ENCODE data around the gene PTEN. TPM values are rescaled to one million over a fixed set of nuclear protein-coding genes. Genes with fewer than 3 reads are reported as not detected.
"Not testable (repeated sequence)": the region's sequence is repeated elsewhere in the genome, so short reads cannot be mapped to it uniquely, and the experiment has no call there.

Gene PTEN
- total and polyA plus RNA-seq, 4 donors: 11.5 to 76.6 (median 37.5) TPM

DNA sequence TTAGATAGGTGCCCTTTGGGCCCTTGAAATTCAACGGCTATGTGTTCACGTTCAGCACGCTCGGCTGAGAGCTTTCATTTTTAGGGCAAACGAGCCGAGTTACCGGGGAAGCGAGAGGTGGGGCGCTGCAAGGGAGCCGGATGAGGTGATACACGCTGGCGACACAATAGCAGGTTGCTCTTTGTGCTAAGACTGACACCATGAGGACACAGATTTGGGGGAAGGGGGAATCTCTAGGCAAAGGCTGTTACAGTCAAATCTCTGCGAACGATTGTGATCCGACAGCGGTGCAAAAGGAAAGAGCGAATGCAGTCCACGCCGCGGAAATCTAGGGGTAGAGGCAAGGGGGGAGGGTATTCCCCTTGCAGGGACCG lies 759 bp upstream of the PTEN start:
- no peaks in the 10 kb centered on the region for H3K9me3 ChIP-seq (ENCODE audit: control insufficient read depth in 4 of 4, low read length in 3 of 4)
- TF ChIP-seq YY1 (IDR thresholded peaks at IDR 0.05) (no peak), JUND (IDR thresholded peaks at IDR 0.05) (no peak), FOXA1 (IDR thresholded peaks at IDR 0.05) (no peak)
- TF ChIP-seq, protein P1, sequence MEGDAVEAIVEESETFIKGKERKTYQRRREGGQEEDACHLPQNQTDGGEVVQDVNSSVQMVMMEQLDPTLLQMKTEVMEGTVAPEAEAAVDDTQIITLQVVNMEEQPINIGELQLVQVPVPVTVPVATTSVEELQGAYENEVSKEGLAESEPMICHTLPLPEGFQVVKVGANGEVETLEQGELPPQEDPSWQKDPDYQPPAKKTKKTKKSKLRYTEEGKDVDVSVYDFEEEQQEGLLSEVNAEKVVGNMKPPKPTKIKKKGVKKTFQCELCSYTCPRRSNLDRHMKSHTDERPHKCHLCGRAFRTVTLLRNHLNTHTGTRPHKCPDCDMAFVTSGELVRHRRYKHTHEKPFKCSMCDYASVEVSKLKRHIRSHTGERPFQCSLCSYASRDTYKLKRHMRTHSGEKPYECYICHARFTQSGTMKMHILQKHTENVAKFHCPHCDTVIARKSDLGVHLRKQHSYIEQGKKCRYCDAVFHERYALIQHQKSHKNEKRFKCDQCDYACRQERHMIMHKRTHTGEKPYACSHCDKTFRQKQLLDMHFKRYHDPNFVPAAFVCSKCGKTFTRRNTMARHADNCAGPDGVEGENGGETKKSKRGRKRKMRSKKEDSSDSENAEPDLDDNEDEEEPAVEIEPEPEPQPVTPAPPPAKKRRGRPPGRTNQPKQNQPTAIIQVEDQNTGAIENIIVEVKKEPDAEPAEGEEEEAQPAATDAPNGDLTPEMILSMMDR (IDR thresholded peaks at IDR 0.05; ENCODE audit: low read depth, low read length, missing input control): no peak
- H3K27ac ChIP-seq (ENCODE audit: low read depth in 1 of 2, low read length in 2 of 2): peak overlapping the region; percentile 92 to 99
- DNase-seq (ENCODE audit: low spot score): no peak
- peaks cover 0 to 20% (median 14%) of the 10 kb centered on the region in 4 donors for H3K4me1 ChIP-seq (ENCODE audit: control insufficient read depth in 4 of 4, insufficient read depth in 4 of 4, low read length in 3 of 4)
- no peaks in the 10 kb centered on the region for H3K27me3 ChIP-seq (ENCODE audit: control insufficient read depth in 4 of 4, insufficient read depth in 4 of 4, low read length in 3 of 4)
- H3K36me3 ChIP-seq (ENCODE audit: control insufficient read depth in 4 of 4, insufficient read depth in 3 of 4, low read depth in 1 of 4, low read length in 3 of 4): no peaks in the 10 kb centered on the region
- under 1% methylated on average over 21 of the region's 21 CpGs for WGBS
- peak overlapping the region; percentile 75 to 93 (median 91) for H3K4me3 ChIP-seq (ENCODE audit: low read depth in 1 of 3, low read length in 3 of 3)
- H3K9ac ChIP-seq (ENCODE audit: low read depth in 1 of 2, low read length in 2 of 2): peak overlapping the region; percentile 8 to 89

DNA sequence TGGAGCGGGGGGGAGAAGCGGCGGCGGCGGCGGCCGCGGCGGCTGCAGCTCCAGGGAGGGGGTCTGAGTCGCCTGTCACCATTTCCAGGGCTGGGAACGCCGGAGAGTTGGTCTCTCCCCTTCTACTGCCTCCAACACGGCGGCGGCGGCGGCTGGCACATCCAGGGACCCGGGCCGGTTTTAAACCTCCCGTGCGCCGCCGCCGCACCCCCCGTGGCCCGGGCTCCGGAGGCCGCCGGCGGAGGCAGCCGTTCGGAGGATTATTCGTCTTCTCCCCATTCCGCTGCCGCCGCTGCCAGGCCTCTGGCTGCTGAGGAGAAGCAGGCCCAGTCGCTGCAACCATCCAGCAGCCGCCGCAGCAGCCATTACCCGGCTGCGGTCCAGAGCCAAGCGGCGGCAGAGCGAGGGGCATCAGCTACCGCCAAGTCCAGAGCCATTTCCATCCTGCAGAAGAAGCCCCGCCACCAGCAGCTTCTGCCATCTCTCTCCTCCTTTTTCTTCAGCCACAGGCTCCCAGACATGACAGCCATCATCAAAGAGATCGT lies 598 bp downstream of the PTEN start:
- not testable (repeated sequence) for H3K27me3 ChIP-seq (ENCODE audit: control insufficient read depth in 4 of 4, insufficient read depth in 4 of 4, low read length in 3 of 4); H3K36me3 ChIP-seq (ENCODE audit: control insufficient read depth in 4 of 4, insufficient read depth in 3 of 4, low read depth in 1 of 4, low read length in 3 of 4); H3K9me3 ChIP-seq (ENCODE audit: control insufficient read depth in 4 of 4, low read length in 3 of 4)
- H3K27ac ChIP-seq (ENCODE audit: low read depth in 1 of 2, low read length in 2 of 2): peak overlapping the region; percentile 92 to 99
- peak overlapping the region; percentile 75 to 93 (median 75) for H3K4me3 ChIP-seq (ENCODE audit: low read depth in 1 of 3, low read length in 3 of 3)
- peak; percentile 57 for DNase-seq (ENCODE audit: low spot score)
- H3K4me1 ChIP-seq (ENCODE audit: control insufficient read depth in 4 of 4, insufficient read depth in 4 of 4, low read length in 3 of 4): peaks cover 0 to 26% (median 18%) of the 10 kb centered on the region in 4 donors
- WGBS: under 1% methylated on average over 47 of the region's 47 CpGs
- peak overlapping the region; percentile 90 to 98 for H3K9ac ChIP-seq (ENCODE audit: low read depth in 1 of 2, low read length in 2 of 2)

DNA sequence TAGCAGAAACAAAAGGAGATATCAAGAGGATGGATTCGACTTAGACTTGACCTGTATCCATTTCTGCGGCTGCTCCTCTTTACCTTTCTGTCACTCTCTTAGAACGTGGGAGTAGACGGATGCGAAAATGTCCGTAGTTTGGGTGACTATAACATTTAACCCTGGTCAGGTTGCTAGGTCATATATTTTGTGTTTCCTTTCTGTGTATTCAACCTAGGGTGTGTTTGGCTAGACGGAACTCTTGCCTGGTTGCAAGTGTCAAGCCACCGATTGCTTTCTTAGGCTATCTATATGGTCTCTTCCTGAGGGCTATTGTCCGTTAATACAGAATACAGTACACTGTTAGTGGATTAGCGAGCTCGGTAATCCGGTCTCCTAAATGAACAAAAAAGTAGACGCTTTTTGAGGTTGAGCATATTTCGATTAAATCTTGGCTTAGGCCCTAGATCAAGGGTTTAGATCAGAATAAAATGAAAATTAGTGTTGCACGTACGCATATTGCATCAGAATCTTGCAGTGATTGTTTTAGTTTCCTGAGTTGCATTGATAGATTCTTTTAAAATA lies 1.2 kb downstream of the PTEN start:
- Histone ChIP-seq H3K9me3 (ENCODE audit: control insufficient read depth in 4 of 4, low read length in 3 of 4) (no peaks in the 10 kb centered on the region), H3K36me3 (ENCODE audit: control insufficient read depth in 4 of 4, insufficient read depth in 3 of 4, low read depth in 1 of 4, low read length in 3 of 4) (no peaks in the 10 kb centered on the region), H3K4me3 (ENCODE audit: low read depth in 1 of 3, low read length in 3 of 3) (peak overlapping the region; percentile 70 to 75 (median 75)), H3K27ac (ENCODE audit: low read depth in 1 of 2, low read length in 2 of 2) (peak overlapping the region; percentile 92 to 99), H3K27me3 (ENCODE audit: control insufficient read depth in 4 of 4, insufficient read depth in 4 of 4, low read length in 3 of 4) (no peaks in the 10 kb centered on the region), H3K4me1 (ENCODE audit: control insufficient read depth in 4 of 4, insufficient read depth in 4 of 4, low read length in 3 of 4) (peaks cover 0 to 29% (median 22%) of the 10 kb centered on the region in 4 donors), H3K9ac (ENCODE audit: low read depth in 1 of 2, low read length in 2 of 2) (peak overlapping the region; percentile 90 to 98)
- DNase-seq (ENCODE audit: low spot score): no peak
- WGBS: under 1% methylated on average over 16 of the region's 16 CpGs
- TF ChIP-seq FOXA1 (IDR thresholded peaks at IDR 0.05) (no peak), YY1 (IDR thresholded peaks at IDR 0.05) (peak; percentile 34), RAD21 (IDR thresholded peaks at IDR 0.05) (peak in 1 of 2 donors; percentile 10)

DNA sequence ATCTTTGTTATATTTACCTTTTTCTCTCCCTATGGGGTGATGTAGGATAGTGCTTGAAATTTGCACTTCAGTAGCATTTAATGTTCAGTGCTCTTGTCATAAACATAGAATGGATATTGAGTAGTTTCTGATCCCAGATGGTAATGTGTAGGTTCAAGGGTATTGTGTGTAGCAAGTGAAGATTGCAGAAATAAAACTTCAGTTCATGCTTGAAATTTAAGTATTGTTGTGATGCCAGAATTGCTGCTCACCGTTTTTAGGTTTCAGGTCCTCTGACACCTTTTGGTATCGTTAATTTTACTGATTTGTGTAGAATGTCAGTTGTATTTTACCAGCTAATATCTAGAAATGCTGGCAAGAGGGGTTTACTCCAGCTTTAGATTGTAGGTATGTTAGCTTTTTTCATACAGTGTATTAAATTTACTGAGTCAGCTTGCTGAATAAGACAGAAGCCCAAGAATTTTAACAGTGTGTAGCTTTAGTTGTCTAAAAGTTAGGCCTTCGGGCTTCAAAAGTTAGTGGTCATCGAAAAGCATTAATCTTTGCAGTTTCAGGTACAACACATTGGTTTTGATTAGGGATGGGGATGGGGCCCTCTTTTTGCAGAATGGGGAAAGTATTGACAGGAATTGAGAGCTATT lies 1.9 kb downstream of the PTEN start:
- 2% methylated on average over 4 of the region's 4 CpGs for WGBS
- H3K9ac ChIP-seq (ENCODE audit: low read depth in 1 of 2, low read length in 2 of 2): peak overlapping the region; percentile 90 to 98
- peaks cover 1 to 32% (median 20%) of the 10 kb centered on the region in 4 donors for H3K4me1 ChIP-seq (ENCODE audit: control insufficient read depth in 4 of 4, insufficient read depth in 4 of 4, low read length in 3 of 4)
- no peaks in the 10 kb centered on the region for H3K27me3 ChIP-seq (ENCODE audit: control insufficient read depth in 4 of 4, insufficient read depth in 4 of 4, low read length in 3 of 4)
- no peaks in the 10 kb centered on the region for H3K9me3 ChIP-seq (ENCODE audit: control insufficient read depth in 4 of 4, low read length in 3 of 4)
- TF ChIP-seq, protein P1 (IDR thresholded peaks at IDR 0.05; ENCODE audit: low read depth, low read length, missing input control): no peak
- TF ChIP-seq, protein P2, sequence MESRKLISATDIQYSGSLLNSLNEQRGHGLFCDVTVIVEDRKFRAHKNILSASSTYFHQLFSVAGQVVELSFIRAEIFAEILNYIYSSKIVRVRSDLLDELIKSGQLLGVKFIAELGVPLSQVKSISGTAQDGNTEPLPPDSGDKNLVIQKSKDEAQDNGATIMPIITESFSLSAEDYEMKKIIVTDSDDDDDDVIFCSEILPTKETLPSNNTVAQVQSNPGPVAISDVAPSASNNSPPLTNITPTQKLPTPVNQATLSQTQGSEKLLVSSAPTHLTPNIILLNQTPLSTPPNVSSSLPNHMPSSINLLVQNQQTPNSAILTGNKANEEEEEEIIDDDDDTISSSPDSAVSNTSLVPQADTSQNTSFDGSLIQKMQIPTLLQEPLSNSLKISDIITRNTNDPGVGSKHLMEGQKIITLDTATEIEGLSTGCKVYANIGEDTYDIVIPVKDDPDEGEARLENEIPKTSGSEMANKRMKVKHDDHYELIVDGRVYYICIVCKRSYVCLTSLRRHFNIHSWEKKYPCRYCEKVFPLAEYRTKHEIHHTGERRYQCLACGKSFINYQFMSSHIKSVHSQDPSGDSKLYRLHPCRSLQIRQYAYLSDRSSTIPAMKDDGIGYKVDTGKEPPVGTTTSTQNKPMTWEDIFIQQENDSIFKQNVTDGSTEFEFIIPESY (IDR thresholded peaks at IDR 0.05): no peak
- no peaks in the 10 kb centered on the region for H3K36me3 ChIP-seq (ENCODE audit: control insufficient read depth in 4 of 4, insufficient read depth in 3 of 4, low read depth in 1 of 4, low read length in 3 of 4)
- DNase-seq (ENCODE audit: low spot score): no peak
- peak overlapping the region; percentile 92 to 99 for H3K27ac ChIP-seq (ENCODE audit: low read depth in 1 of 2, low read length in 2 of 2)
- peak overlapping the region; percentile 70 to 75 (median 75) for H3K4me3 ChIP-seq (ENCODE audit: low read depth in 1 of 3, low read length in 3 of 3)
